Fibroblast of pulmonary artery (primary cell): ENCODE results near the gene PLAAT2.
"Not testable (repeated sequence)": the region's sequence is repeated elsewhere in the genome, so short reads cannot be mapped to it uniquely, and the experiment has no call there.

Experiments used
- DNase-seq: peaks from one replicate; pipeline ENCODE4 v3.0.0-alpha.2; 2010; ENCODE audit warnings: low read depth
- H3K4me3 ChIP-seq: replicated peaks from 2 replicates; pipeline ENCODE4 v1.5.1; 2011; ENCODE audit warnings: low read depth, mild to moderate bottlenecking, control low read depth, low read length, moderate library complexity
- TF ChIP-seq, protein P1 (sequence below): IDR thresholded peaks from 2 replicates; pipeline ENCODE4 v1.5.1; 2011; ENCODE audit warnings: mild to moderate bottlenecking, control low read depth, low read length, inconsistent platforms; ENCODE audit errors: missing control alignments

Gene PLAAT2

DNA sequence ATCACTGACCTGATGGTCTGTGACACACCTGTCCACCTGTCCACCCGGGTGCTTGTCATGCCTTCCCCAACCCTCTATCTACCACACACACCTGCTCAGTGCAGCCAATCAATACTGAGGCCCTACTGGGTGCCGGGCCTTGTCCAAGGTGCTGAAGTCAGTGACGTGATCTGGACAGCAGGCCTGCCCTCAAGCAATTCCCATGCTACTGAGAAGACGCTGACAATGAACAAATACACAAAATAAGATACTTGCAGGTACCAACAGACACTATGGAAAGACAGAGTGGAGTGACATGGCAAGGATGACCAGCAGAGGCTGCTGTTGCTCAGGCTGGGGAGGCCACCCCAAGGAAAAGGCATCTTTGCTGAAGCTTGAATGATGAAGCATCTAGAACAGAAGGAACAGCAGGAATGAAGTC lies 29.8 kb upstream of the PLAAT2 start:
- no peak overlapping the region for H3K4me3 ChIP-seq
- DNase-seq = peak; percentile 45
- TF ChIP-seq, protein P1, sequence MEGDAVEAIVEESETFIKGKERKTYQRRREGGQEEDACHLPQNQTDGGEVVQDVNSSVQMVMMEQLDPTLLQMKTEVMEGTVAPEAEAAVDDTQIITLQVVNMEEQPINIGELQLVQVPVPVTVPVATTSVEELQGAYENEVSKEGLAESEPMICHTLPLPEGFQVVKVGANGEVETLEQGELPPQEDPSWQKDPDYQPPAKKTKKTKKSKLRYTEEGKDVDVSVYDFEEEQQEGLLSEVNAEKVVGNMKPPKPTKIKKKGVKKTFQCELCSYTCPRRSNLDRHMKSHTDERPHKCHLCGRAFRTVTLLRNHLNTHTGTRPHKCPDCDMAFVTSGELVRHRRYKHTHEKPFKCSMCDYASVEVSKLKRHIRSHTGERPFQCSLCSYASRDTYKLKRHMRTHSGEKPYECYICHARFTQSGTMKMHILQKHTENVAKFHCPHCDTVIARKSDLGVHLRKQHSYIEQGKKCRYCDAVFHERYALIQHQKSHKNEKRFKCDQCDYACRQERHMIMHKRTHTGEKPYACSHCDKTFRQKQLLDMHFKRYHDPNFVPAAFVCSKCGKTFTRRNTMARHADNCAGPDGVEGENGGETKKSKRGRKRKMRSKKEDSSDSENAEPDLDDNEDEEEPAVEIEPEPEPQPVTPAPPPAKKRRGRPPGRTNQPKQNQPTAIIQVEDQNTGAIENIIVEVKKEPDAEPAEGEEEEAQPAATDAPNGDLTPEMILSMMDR = peak; percentile 61

DNA sequence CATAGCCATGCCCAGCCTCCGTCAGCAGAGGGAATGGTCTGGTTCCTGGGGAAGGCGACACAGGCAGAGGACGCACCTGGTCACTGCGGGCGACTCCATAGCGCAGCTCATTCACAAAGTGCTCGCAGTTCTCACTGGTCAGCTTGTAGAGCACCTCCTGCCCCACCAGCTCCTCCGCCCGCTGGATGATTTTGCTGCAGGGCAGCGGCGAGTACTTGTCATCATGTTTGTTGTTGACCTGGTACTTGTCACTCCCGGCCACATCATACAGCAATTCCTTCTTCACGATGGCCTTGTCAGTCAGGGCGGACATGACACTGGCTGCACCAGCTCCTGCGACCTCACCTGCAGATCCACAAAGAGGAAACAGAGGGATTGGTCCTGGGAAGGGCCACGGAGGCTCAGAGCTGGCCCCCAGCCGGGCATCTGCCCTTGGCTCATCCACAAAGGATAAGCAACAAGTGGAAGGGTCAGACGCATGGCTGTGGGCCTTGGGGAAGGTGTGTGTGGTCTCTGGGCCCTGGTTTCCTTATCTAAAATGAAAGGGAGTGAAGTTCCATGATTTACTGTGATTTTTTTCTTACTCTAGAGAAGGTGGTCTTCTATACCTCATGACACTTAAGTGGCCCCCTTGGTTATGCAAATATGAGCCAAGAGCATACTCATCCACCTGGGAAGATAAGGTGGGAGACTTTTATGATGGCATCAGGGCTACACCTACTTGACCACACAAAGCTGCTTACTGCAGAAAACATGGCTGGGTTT lies 27.0 kb upstream of the PLAAT2 start:
- H3K4me3 ChIP-seq = no peak overlapping the region
- no peak for DNase-seq
- TF ChIP-seq, protein P1 = no peak

DNA sequence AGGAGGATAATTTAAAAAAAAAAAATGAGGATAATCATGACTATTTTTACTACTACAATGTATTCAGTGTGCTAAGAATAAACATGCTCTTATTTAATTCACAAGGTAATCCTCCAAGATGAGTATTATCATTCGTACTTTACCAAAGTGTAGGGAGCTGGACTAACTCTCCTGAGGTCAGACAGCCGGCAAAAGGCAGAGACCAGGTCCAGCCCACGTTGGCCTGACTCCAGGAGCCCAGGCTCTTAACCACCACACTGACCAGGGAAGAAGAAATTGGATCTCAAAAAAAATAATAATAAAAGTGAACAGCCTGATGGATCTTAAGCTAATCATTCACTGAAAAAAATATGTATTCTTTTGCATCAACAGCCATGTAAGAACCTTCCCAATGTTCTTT lies 25.8 kb upstream of the PLAAT2 start:
- TF ChIP-seq, protein P1 = no peak
- no peak overlapping the region for H3K4me3 ChIP-seq
- no peak for DNase-seq

DNA sequence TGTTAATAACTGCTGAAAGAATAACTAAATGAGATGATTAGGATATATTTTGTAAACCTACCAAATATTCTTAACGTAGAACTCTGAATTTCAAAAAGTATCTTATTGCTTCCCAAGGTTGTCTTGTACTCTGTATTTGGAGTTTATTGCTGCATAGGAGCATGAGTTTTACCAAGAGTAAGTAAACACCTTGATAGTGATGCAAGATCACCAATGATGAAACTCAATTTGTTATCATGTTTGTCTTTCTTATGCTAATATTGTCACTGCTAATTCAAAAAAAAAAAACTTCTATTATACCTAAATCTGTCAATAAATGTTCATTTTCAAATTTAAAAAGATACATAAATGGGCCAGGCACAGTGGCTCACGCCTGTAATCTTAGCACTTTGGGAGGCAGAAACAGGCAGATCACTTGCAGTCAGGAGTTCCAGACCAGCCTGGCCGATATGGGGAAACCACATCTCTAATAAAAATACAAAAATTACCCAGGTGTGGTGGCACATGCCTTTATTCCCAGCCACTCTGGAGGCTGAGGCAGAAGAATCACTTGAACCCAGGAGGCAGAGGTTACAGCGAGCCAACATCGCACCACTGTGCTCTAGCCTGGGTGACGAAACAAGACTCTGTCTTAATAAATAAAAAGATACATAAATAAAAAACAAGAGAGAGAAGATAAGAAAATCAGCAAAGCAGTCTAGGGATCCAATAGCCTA lies 23.4 kb upstream of the PLAAT2 start:
- TF ChIP-seq, protein P1 = no peak
- DNase-seq = no peak

DNA sequence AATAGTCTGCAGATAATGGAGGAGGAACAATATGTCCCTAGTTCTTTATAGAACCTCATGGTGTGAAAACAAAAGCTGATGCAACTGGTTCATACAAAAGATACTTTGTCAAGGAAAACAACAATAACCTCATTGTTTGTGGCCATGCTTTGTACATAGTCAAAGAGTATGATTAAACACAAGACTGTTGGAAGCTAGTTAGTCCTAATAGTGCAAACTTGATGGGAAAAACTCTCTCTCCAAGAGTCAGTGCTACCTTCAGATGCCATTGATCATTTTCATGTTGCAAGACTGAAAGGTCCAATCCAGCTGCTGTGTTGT lies 20.1 kb upstream of the PLAAT2 start:
- TF ChIP-seq, protein P1 = no peak
- DNase-seq = peak; percentile 18
- H3K4me3 ChIP-seq = no peak overlapping the region

More for the DNA sequence above, 23.4 kb upstream of the PLAAT2 start:
- H3K4me3 ChIP-seq = no peak overlapping the region

DNA sequence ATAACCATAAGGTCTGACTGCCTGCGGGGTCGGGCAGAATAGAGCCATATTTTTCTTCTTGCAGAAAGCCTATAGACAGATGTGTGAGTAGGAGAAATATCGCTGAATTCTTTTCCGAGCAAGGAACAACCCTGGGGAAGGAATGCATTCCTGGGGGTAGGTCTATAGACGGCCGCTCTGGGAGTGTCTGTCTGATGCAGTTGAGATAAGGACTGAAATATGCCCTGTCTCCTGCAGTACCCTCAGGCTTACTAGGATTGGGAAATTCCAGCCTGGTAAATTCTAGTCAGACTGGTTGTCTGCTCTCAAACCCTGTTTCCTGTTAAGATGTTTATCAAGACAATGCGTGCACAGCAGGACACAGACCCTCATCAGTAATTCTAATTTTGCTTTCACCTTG lies 18.0 kb upstream of the PLAAT2 start:
- H3K4me3 ChIP-seq, DNase-seq: not testable (repeated sequence)

DNA sequence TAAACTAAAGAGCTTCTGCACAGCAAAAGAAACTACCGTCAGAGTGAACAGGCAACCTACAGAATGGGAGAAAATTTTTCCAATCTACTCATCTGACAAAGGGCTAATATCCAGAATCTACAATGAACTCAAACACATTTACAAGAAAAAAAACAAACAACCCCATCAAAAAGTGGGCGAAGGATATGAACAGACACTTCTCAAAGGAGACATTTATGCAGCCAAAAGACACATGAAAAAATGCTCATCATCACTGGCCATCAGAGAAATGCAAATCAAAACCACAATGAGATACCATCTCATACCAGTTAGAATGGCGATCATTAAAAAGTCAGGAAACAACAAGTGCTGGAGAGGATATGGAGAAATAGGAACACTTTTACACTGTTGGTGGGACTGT lies 15.7 kb upstream of the PLAAT2 start:
- DNase-seq = not testable (repeated sequence)

More for the DNA sequence above, 15.7 kb upstream of the PLAAT2 start:
- not testable (repeated sequence) for H3K4me3 ChIP-seq
